Ishikawa (cell line): ENCODE results near the gene PCBP3.

Experiments used
- CEBPB ChIP-seq: IDR thresholded peaks from 2 replicates; pipeline ENCODE4 v1.6.1; 2012
- EGR1 ChIP-seq: IDR thresholded peaks from 2 replicates; pipeline ENCODE4 v1.6.1; 2012
- EP300 ChIP-seq: IDR thresholded peaks from 2 replicates; pipeline ENCODE4 v1.6.1; 2012; ENCODE audit warnings: borderline replicate concordance
- MAX ChIP-seq: IDR thresholded peaks from 2 replicates; pipeline ENCODE4 v1.6.1; 2012
- NFIC ChIP-seq: IDR thresholded peaks from 2 replicates; pipeline ENCODE4 v1.6.1; 2012
- RAD21 ChIP-seq: IDR thresholded peaks from 2 replicates; pipeline ENCODE4 v1.6.1; 2012; ENCODE audit warnings: low read depth
- REST ChIP-seq: IDR thresholded peaks from 2 replicates; pipeline ENCODE4 v1.6.1; 2012; ENCODE audit warnings: low read depth, mild to moderate bottlenecking
- TAF1 ChIP-seq: IDR thresholded peaks from 2 replicates; pipeline ENCODE4 v1.6.1; 2012; ENCODE audit warnings: low read depth, mild to moderate bottlenecking
- TCF12 ChIP-seq: IDR thresholded peaks from 2 replicates; pipeline ENCODE4 v1.6.1; 2012; ENCODE audit warnings: low read depth
- USF1 ChIP-seq: IDR thresholded peaks from 2 replicates; pipeline ENCODE4 v1.6.1; 2012
- YY1 ChIP-seq: IDR thresholded peaks from 2 replicates; pipeline ENCODE4 v1.6.1; 2012; ENCODE audit warnings: low read depth

- TF ChIP-seq RAD21 (no peak), CEBPB (no peak), MAX (no peak), TAF1 (no peak), TCF12 (no peak), REST (no peak), EP300 (no peak), NFIC (no peak), YY1 (no peak), USF1 (no peak), EGR1 (no peak)
These were observed 181.7 kb downstream of the PCBP3 start for GRCh38 chr21:45825219-45825618.
